GM12872 (cell line): Measurements from ENCODE around the gene LHX3.

Source experiments
- CTCF ChIP-seq: IDR thresholded peaks from 3 replicates; pipeline ENCODE4 v1.5.1; 2011; ENCODE audit warnings: low read depth, mild to moderate bottlenecking, low read length, moderate library complexity; ENCODE audit not compliant: insufficient read depth

The LHX3 gene

GRCh38 chr9:136163248-136163850, 41.6 kb downstream of the LHX3 start:
- no peak for TF ChIP-seq CTCF

- no peak for TF ChIP-seq CTCF
These were observed 43.8 kb downstream of the LHX3 start for GRCh38 chr9:136160995-136161610.

GRCh38 chr9:136160381-136160841, 44.5 kb downstream of the LHX3 start:
- no peak for TF ChIP-seq CTCF

- no peak for TF ChIP-seq CTCF
These were observed 45.1 kb downstream of the LHX3 start for GRCh38 chr9:136159851-136160250.

- no peak for TF ChIP-seq CTCF
These were observed 47.3 kb downstream of the LHX3 start for GRCh38 chr9:136157477-136158265.

GRCh38 chr9:136156209-136157120, 48.5 kb downstream of the LHX3 start:
- no peak for TF ChIP-seq CTCF
